GM18858 (cell line): Measurements from ENCODE around the gene DCST1.

Experiments
- ATAC-seq: cut with Tn5 transposase; IDR thresholded peaks from one replicate; pipeline ENCODE4 v1.9.1; 2021; ENCODE audit not compliant: unreplicated experiment

DCST1 gene

DNA sequence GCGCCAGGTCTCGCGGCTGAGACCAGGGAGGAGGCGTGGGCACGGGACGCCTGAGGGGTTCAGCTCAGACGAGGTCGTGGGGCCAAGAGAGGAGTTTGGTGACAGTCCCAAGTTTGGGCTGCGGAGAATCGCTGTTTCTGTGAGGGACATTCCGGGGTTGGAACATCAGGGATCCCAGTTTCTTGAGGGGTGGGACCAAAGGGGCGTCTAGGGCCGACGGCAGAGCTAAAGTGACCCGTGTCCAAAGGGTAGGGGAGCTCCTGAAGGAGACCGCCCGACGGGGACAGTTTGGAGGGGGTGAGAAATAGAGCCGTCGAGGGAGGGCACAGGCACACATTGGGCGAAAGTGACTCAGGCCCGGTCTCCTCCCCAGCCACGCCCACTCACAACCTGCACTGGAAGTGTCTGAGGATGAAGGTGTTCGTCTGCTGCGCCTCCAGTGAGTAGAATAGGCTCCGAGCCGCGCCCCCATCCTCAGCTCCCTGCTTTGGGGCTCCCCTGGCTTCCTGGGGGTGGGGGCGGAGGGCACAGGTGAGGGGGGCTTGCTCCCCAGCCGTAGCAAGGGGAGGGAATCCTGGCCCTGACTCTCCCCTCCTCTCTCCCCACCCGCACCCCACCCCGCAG, 52.0 kb downstream of the DCST1 start:
- no peak for ATAC-seq

DNA sequence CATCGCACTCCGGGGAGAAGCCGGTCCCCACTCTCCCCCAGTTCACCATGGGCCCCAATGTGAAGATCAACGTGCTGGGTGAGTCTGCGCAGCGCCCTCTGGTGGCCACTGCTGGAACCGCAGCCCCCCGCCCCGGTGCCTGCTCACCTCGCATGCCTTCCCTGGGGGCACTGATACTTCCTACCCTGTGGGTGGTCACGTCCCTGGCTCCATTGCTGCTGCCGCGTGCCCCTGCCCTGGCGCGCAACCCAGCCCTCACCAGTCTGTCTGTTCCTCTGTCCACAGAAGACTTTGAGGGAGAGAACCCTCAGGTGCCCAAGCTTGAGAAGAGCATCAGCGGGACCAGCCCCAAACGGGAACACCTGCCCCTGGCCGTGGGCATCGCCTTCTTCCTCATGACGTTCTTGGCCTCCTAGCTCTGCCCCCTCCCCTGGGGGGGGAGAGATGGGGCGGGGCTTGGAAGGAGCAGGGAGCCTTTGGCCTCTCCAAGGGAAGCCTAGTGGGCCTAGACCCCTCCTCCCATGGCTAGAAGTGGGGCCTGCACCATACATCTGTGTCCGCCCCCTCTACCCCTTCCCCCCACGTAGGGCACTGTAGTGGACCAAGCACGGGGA, 52.6 kb downstream of the DCST1 start:
- no peak for ATAC-seq

DNA sequence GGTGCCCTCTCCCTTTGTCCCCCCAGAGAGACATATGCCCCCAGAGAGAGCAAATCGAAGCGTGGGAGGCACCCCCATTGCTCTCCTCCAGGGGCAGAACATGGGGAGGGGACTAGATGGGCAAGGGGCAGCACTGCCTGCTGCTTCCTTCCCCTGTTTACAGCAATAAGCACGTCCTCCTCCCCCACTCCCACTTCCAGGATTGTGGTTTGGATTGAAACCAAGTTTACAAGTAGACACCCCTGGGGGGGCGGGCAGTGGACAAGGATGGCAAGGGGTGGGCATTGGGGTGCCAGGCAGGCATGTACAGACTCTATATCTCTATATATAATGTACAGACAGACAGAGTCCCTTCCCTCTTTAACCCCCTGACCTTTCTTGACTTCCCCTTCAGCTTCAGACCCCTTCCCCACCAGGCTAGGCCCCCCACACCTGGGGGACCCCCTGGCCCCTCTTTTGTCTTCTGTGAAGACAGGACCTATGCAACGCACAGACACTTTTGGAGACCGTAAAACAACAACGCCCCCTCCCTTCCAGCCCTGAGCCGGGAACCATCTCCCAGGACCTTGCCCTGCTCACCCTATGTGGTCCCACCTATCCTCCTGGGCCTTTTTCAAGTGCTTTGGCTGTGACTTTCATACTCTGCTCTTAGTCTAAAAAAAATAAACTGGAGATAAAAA, 53.4 kb downstream of the DCST1 start:
- ATAC-seq = no peak

DNA sequence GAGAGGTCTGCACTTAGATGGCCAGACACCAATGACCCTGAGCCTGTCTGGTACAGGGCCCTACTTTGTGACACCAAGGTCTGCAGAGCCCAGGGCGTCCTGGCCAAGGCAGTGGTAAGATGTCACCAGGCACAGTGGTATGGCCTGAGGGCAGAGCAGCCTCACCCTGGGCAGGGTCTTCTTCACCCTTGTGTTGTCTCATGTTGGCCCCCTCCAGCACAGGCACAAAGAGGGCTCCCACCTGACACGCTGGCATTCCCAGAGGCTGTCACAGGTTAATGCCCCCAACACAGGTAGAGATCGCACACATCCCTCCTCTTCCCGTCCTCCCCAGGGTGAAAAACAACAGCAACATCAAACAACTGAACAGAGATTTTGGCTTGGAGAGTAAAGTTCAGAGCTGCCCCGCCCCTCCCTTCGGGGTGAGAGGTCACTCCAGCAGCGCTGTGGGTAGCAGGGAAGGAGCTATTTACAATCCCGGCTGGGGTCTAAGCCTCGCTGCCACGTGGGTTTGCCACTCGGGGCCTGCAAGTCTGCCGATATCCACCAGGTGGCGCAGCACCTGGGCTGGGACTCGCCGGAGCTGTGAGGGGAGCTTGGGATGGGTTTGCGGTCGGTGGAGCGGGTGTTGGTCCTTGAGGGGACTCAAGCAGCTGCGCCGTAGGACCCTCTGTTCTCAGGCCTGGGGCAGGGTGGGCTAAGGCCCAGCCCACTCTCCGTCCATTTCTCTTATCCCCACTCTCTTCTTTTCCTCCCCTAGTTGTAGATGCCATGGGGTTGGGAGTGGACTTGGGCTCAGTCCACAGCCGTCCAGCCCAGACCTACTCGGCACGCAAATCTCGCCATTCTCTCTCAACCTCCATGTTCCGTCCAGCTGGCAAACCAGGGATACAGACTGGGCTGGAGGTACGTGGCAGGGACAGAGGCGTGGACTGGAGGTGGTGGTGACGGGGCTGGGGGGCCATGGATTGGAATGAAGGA, 57.7 kb downstream of the DCST1 start:
- ATAC-seq = no peak

DNA sequence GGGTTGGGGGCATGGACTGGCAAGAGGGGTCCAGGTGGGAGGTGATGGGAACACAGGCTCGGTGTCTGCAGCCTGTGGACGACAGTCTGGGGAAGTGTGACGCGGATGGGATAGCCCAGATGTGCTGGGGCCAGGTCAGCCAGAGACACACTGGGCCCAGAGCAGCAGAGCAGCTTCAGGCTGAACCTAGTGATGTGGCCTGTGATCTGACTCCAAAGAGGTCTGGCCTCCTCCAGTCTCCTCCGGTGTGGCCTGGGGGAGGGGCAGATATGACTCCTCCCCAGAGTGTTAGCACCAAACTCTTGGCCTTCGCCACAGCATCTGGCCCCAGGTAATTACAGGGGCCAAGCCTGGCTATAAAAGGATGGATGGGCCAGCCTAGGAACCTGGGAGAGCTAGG, 58.5 kb downstream of the DCST1 start:
- ATAC-seq = no peak

DNA sequence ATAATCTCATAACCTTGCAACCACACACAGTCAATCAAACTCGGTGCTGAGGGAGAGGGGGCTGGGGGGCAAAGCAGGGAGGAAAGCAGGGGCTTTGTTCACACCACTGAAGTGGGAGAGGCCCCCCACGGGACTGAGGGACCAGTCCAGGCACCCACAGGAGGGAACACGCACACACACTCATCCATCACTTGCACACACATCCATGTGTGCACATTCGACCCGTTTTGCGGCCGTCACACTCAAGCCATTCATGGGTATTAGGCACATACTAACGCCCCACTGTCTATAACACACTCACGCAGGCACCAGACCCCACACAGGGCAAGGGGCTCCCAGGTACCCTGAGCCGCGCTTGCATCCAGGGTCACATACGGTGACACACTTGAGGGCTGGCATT, 59.0 kb downstream of the DCST1 start:
- no peak for ATAC-seq

DNA sequence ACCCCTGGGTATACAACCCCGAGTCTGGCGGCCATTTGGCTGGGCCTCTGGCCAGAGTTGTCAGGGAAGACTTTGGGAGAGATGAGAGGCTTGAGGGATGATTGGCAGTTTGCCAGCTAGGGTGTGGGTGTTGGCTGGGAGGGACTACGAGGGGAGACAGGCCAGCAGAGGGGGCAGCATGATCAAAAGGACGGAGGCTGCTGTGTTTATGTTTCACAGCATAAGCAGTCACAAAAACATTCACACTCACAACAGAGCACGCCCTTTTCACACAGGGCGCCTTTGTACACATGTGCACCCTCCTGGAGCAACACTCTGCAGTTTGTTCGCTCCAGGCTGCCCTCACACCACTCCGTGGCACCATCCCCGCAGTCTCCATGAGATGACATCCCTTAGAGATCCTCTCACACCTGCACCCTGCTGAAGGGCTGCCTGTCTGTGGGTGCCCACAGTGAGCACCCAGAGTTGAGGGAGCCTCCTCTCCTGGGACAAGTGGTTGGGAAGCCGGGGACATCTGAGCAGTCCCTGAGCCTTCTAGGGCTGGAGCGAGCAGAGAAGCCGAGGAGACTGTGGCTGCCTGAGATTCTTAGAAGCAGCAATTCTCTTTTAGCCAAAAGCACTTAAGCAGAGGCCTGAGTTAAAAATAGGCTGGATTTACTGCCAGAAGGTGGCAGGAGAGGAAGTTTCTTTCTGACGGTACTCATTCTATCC, 60.4 kb downstream of the DCST1 start:
- no peak for ATAC-seq

DNA sequence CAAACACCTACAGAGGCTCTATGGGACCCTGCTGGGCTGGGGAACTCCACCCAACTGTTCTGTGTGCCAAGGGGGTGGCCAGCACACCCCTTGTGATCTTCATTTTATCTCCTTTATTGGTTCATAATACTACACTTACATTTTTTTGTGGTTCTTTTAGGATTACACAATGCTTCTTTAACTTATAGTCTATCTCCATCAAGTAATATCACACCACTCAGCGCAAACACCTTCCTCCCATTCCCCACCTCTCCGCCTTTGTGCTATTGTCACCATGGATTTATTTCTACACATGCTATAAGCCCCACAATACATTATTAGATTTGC, 61.0 kb downstream of the DCST1 start:
- ATAC-seq = no peak

DNA sequence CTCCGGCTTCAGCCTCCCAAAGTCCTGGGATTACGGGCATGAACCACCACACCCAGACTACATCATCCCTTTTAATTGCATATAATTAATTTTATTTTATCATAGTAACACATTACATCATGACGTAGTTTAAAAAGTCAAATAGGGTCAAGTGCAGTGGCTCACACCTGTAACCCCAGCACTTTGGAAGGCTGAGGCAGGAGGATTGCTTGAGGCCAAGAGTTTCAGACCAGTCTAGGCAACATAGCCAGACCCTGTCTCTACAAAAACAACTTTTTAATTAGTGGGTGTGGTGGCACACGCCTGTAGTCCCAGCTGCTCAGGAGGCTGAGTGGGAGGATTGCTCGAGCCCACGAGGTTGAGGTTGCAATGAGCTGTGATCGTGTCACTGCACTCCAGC, 65.7 kb downstream of the DCST1 start:
- no peak for ATAC-seq
